SW480 (cell line): ENCODE measurements around the gene GAREM1.
"Not testable (repeated sequence)": the region's sequence is repeated elsewhere in the genome, so short reads cannot be mapped to it uniquely, and the experiment has no call there.

Experiments
- DNase-seq: peaks from one replicate; pipeline ENCODE4 v3.0.0-alpha.2; 2016; ENCODE audit warnings: low spot score

The GAREM1 gene

DNA sequence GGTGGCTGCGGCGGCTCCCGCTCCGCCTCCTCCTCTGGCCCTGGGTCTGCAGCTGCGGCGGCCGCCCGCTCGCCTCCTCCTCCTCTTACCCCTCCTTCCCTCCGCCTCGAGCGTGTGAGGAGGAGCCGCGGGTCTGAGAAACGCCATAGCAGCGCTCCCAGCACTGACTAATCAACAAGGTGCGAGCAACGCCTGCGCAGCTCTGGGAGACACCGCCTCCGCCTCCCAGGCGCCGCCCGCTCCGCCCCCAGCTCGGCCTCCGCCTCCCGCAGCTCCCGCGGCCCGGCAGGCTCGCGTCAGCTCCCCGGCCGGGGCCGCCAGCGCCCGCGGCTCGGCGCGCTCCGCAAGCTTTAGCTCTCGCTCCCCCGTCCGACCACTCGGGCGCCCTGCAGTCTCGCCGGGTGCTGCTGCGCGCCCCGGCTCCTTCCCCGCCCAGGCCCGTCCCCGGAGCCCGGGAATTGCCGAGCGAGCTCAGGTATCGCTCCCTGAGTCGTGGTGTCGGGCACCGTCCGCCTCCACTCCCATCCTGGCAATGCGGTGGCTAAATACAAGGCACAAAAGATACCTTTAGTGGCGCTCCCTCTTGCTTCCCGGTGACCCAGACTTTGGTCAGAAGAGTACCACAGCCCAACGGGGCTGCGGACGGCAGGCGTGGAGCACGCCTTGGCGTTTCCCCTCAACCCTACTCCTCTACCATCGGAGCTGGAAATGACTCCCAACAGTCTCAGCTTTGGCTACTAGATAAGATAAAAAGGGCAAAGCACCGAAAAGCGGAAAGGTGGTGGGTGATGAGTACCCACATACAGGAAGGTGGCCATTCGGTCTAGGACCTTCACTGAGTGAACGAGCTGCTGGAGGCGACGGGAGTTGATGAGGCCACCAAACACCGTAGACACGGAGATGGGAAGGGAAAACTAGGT lies at the start of gene GAREM1:
GAREM1 (minus strand) TSS at position 169 of the 920 bp plus-strand sequence. CDS start 454 bp downstream, outside the sequence.
- peak; percentile 83 for DNase-seq

DNA sequence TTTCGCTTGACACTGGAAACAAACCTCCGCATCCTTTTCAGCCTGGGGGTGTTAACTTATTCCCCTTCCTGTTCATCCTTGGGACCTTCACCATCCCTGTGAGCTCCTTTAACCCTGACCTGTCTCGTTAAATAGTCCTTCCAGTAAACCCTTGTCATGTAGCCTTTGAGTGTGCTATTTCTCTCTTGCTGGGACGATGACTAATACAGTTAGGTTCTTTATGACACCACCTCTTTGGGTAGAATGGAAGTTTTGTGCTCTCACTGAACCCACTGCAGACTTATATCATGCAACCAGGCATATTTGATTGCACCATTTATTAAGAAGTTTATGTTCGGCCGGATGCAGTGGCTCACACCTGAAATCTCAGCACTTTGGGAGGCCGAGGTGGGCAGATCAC lies 40.5 kb upstream of the GAREM1 start:
- DNase-seq: no peak

DNA sequence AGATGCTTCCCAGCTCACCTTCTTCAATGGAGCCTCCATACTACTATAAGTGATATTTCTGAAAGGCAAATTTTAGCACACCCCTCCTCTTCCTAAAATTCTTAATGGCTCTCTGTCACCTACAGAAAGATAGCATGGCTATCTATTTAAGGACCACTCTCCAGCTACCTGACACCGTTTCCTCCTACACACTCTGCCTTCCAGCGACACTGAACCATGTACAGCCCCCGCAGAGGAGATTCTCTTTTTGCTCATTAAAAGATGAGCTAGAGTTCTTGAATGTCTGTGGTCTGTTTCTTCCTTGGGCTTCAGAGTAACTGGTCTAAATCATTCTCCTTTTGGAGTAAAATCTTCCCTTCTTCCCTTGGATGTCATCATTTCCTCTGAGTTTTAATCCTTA lies 38.4 kb upstream of the GAREM1 start:
- no peak for DNase-seq

GRCh38 chr18:32507093-32507492 lies 36.4 kb upstream of the GAREM1 start:
- no peak for DNase-seq

- no peak for DNase-seq
These were observed 31.3 kb upstream of the GAREM1 start for GRCh38 chr18:32502014-32502413.

DNA sequence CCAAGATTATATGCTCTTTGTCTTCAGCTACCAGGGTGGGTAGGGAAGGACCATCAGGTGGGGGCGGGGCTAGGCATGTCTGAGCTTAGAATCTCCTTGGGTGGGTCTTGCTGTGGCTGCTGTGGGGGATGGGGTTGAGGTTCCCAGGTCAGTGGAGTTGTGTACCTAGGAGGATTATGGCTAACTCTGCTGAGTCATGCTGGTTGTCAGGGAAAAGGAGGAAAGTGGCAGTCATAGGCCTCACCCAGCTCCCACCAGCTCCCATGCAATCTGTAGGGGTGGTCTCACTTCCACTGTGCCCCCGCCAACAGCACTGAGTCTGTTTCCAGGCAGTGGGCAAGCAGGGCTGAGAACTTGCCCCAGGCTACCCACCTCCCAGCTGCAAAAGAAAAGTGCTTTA lies 30.6 kb upstream of the GAREM1 start:
- not testable (repeated sequence) for DNase-seq

DNA sequence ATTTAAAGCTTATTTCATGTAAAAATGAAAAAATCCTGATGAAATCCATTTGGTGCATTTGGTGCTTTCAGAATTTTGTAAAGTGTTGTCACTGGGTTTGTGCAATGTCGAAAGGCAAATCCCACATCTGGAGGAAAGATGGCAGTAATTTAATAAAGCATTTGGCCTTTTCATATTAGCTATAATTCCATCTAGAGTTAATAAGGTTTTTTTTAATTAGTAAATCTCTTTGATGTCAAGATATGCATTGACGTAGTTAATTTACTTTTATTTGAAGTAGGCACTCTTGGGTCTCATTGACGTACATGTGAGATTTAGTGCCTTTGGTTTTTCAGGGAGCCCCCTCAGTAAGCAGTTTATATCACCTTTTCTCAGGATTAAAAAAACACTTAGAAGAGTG lies 12.3 kb upstream of the GAREM1 start:
- no peak for DNase-seq

DNA sequence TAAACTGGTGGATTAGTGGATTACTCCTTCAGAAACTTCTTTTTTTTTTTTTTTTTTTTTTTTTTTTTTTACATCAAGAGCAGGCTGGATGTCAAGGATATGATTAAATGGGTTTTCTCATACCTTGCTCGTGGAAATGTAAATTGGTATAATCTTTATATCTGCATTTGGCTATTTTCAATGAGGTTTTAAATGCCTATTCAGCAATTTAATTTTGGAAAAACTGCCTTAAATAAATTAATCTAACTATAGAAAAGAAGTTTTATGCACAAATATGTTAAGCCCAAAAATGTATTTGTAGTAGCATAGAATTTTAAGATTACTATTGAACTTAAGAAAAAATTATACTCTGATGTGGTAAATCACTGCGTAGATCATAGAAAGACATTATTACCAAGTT lies 11.4 kb upstream of the GAREM1 start:
- DNase-seq: no peak

GRCh38 chr18:32480581-32480980 lies 9.9 kb upstream of the GAREM1 start:
- no peak for DNase-seq

DNA sequence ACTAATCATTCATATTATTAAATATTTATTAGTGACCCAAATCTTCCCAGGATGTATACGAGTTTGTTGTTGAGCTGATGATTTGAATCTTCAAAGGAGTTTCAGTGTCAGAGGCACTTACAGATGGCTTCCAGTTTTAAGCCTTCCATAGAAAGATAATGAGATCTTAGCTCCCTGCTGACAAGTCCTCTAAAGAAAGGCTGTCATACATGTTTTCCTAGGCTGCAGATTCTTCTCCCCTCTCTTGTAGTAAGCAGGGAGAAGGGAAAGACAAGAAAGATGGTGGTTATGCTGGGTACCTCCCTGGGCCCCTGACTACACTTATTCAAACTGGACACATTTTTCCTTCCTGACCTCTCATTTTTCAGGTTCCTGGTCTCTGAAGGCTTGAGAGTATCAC lies 8.1 kb upstream of the GAREM1 start:
- DNase-seq: no peak

DNA sequence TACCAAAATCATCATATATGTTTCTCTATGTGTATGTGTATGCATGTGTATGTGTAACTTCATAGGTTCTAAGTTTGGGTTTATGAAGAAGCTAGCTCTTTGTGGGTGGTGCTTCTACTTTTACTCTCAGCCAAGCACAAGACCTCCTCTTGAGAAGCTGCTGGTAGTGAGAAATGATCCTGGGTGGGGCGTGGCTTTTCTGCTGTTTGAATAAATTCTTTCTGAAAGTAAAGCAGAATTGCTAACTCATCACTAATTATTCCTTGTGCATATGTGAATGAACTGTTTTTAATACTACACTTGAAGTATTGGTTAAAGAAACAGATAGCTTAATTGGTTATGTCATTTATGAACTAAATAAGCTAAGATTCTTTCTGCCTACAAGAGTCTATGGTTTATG lies 7.6 kb upstream of the GAREM1 start:
- no peak for DNase-seq

- no peak for DNase-seq
These were observed 5.4 kb upstream of the GAREM1 start for GRCh38 chr18:32476106-32476505.

DNA sequence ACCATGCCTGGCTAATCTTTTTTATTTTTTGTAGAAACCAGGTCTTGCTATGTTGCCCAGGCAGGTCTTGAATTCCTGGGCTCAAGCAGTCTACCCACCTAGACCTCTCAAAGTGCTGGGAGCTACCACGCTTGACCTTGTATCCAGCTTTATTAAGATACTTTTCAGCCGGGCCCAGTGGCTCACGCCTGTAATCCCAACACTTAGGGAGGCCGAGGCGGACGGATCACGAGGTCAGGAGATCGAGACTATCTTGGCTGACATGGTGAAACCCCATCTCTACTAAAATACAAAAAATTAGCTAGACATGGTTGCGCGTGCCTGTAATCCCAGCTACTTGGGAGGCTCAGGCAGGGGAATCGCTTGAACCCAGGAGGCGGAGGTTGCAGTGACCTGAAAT lies 4.4 kb upstream of the GAREM1 start:
- DNase-seq: not testable (repeated sequence)

DNA sequence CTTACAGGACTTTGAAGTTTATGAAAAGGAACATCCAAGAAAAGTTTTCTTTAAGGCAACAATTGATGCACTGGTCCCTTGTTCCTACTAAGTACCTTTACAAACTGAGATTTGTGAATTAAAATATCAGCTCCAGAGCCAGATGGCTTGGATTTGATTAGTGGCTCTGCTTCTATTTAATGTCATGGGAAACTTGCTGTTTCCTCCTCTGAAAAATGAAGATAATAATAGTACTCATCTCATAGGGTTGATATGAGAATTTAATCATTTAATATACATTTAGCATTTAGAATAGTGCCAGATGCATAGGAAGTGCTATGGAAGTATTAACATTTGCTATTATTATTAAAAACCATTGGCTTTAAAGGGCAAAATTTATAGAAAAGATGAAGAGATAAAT lies 2.6 kb upstream of the GAREM1 start:
- DNase-seq: no peak

DNA sequence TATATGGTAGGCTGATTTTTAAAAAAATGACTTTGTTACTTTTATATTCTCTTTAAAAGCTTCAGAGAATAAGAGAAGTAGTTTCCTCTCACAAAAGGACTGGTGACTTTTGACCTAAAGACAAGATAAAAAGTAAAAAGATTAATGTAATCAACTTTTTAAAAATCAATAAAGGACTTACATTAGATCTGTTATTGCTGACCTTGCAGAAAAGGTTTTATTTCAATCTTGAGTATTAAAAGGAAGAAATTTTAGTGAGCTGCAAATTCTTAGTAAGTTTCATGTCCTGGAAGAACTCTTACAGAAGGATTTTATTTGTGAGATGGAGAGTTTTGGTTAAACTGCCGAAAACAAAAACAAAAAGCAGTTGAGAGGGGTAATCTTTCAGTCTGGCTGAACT lies 2.2 kb upstream of the GAREM1 start:
- no peak for DNase-seq

GRCh38 chr18:32470460-32470713 lies 295 bp downstream of the GAREM1 start:
- DNase-seq: no peak

DNA sequence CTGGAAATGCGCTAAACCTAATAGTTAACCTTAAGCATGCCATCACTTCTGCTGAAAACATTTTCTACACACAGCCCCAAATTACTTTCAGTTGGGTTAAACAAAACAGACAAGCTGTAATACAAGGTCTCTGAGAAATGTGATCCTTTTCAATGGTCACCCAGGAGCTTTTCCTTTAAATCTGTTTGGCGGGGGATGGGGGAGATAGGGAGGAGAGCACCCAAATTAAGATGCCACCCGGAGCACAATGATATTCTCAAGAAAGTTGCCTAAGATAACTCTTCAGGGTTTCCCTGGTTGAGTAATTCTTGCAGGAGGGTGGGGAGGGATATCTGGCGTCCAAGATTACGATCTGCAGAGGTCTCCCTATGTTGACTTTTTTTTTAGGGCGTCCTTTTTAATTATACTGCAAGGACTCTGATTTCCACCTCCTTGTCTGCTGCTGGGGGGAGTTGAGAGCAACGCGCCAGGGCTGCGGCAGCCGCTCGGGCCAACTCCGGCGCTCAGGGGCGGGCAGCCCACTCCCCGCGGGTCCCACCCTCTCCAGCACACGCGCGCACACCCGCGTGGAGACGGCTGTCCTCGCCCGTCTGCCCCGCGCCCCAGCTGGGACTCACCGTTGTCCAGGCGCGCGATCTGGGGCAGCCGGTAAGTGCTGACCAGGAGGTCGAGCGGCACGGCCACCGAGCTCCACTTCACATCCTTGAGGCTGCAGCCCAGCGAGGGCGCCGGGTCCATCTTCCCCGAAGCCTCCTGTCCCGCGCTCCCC lies 807 bp downstream of the GAREM1 start:
- peak; percentile 9 for DNase-seq

DNA sequence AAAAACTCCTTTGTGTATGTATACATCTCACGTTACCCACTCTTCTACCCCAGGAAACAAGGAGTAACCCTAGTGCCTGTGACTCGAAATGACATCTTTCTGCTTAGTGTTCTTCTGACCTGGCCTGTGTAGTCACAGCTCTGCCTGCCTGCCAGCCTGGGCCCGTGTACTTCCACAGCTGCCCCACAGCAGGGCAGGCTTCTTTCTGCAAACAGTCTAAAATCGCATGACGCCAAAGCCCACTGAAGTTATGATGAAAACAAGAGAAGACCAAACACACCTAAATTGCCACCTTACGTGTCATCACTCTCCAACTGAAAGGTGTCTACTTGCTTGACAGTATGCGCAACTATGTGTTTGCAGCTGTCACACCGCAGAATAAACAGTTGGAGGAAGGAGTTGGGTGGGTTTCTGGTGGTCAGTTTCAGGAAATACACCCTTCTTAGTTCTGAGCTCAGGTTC lies 1.5 kb downstream of the GAREM1 start:
- peak; percentile 38 for DNase-seq

DNA sequence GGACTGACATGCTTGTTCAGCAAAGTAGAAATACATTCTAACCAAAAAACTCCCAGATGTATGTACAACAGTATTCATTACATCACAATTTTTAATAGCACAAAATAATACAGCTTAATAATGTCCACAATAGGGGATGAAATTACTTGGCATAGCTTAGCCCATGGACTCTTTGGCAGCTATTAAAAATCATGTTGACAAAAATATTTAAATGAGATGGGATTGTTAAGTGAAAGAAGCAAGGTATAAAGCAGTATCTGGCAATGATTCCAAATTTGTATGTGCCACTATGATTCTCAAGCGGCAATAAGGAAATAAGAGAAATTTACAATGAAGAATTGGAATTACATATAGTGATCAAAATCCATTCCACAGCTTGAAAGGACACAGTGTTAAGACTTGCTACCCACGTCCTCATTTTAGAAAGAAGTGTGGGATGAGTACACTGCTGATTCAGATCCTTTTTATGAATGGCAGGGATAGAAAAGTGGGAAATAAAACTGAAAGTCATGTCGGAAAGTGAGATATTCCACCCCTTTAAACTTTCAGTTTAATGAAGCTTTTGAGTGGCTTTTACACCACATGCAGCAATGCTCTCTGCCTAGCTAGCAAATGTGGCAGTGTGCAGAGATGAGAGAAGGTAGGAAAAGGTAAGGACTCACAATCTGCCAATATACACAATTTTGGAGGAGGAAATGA lies 2.4 kb downstream of the GAREM1 start:
- DNase-seq: no peak

GRCh38 chr18:32461709-32462272 lies 8.9 kb downstream of the GAREM1 start:
- DNase-seq: no peak

DNA sequence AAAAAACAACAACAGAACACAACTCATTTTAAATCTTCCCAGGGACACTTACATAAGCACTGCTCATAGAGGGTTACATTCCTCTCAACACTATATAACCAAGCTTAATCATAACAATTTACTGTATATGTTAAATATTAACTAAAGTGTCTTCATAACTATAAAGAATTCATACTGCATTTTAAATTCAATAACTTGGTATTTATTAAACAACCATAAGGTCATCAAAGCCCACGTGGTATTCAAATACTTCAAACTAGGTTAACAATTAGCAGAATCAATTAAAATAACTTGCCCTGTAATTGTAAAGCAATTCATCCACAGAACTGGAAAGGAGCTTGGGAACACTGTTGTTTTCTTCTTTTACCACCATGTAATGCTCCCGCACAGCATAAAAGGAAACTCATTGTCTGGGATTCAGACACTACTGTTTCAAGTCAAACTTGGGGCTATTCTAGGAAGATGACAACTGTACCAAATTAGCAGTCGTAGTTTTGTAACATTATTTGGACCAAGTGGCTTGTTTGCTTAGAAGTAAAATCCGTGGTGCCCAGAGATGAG lies 10.4 kb downstream of the GAREM1 start:
- peak; percentile 13 for DNase-seq
